HG02588 (cell line): ENCODE measurements around the gene ARFGEF3.

ENCODE experiments used
- ATAC-seq: cut with Tn5 transposase; IDR thresholded peaks from one replicate; pipeline ENCODE4 v1.9.1; 2021; ENCODE audit warnings: mild to moderate bottlenecking, moderate library complexity; ENCODE audit not compliant: unreplicated experiment

Gene ARFGEF3

DNA sequence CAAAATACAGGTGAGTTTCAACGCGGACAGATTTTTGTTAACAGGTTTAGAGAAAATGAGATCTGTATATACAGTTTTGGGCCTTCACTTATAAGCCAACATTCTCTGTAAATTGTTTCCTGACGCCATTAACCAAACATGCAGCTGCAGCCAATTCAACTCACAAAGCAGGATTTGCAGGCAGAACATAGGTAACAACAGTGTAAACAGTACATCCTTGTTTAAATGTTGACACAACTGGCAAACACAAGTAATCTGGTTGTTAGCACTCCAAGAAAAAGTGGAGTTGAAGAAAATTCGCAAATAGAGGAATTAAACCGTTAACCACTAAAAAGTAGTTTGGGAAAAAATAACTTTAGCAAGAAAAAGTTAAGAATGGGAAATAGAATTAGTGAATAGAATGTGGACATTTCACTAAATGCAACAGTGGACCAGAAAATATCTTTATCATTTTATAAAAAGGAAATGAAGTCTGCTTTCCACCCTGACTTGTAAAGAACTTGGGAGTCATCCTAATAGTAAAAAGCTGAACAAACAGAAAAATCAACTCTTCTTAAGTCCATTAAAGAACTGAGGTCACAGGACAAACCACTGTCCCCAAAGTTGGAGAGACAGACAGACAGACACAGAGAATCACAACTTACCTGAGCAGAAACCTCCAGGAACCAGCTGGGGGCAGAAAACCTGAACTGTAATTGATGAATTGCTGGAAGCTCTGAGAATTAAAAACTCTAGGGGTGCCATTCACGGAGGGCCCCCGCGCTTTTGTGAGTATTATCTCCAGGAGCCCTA is 226.0 kb downstream of the ARFGEF3 start:
- no peak for ATAC-seq

DNA sequence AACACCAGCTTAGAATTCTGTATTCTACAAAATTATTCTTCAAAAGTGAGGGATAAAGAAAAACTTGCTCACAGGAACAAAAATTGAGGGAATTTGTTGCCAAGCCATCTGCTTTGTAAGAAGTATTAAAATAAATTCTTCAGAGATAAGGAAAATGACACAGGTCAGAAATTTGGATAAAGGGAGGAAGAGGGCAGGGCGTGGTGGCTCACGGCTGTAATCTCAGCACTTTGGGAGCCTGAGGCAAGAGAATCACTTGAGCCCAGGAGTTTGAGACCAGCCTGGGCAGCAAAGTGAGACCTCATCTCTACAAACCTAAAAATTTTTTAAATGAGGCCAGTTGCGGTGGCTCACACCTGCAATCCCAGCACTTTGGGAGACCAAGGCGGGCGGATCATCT is 227.8 kb downstream of the ARFGEF3 start:
- no peak for ATAC-seq
